Ureter (tissue), 1 donor: ENCODE data around the gene UST. TPM values are rescaled to one million over a fixed set of nuclear protein-coding genes. Genes with fewer than 3 reads are reported as not detected.
"Not testable (repeated sequence)": the region's sequence is repeated elsewhere in the genome, so short reads cannot be mapped to it uniquely, and the experiment has no call there.

Source experiments
- DNase-seq: peaks from one replicate; pipeline ENCODE4 v3.0.0-alpha.2; 2020; ENCODE audit warnings: low spot score
- total RNA-seq: library from RNA; stranded (reverse); gene quantifications from one replicate; pipeline ENCODE4 v1.2.4, GENCODE V29; 2023
- donor health status: DM: yes; HTN: yes; CAD: no.

UST gene
- total RNA-seq, 1 donor from 2014 or later, result 30.9 TPM

DNA sequence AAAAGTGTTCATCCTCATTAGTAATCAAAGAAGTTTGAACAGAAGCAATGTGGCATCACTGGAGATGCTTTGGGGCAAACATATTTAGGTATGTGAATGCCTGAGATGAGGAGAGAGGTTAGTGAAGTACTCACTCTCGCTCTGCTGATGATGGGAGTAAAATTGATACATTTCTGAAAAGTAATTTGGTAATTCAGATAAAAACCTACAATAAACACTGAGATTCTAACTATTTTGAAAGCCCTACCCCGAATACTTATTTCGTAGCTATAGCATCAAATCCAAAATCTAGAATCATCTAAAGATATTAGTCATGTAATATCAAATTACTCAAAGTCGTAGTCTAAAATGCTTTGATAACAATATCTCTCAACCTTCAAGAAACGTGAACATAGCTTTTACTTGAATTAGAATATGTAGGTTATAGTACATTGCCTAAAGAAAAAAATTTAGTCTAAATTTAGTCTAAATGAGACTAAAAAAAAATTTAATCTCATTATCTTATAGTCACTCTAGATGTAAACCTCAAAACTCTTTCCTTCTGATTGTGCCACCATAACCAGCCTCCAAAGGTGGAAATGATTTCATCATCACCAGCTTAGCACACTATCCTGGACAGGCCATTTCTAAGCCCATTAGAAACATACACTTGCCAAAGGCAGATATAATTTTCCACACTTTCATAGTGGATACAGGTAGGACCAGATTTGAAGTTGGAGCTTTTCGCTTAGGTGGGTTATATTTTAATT lies 338.2 kb downstream of the UST start:
- DNase-seq, result no peak

DNA sequence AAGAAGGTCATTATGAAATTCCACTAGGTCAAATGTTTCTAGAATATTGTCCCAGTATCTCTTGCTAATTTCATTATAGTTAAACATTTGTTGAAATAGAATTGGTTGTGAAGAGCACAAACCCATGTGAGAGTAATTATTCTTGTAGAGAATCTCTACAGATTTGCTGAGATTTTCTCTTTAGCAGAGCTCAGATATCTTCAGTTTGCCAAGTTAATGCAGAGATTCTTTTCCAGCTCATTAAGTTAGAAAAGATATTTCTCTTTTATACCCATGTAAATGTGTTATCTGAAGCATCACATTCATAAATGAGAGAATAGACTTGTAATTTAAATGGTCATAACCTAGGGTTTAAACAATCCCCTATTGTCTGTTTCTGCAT lies 338.7 kb downstream of the UST start:
- DNase-seq, result no peak

DNA sequence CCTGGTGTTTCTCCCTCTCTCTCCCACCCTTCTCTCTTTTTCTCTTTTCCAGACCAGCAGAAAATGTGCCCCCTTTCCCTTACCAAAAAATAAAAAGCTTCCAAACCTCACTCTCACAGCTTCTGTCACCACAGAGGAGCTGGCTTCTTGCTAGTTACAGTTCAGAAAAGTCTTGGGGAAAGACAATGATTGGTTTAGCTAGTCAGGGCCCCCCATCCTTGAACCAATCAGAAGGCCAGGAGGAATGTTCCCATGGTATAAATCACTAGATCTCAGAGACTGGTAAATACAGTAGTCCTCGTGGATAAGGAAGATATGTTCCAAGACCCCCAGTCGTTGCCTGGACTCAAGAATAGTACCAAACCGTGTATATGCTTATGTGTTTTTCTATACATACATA lies 339.5 kb downstream of the UST start:
- no peak for DNase-seq

GRCh38 chr6:149087898-149088297 lies 341.1 kb downstream of the UST start:
- DNase-seq, result no peak

DNA sequence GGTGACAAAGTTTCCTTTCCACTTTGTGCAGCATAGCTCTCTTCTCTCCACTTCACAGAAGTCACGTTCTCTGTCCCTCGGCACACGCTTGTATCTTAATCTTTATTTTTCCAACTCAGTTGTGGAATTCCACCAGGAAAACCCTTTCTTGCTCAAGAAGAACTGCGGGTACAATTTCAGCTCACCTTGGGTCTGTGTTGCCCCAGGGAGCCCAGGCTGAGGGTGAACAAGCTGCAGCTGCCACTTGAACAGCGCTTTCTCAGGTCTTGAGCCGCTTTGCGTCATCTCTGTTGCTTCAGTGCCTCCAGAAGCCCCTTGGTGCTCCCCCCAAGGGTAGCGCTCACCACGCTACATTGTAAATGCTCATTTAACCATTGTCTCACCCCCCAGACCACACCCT lies 341.5 kb downstream of the UST start:
- DNase-seq, result no peak

GRCh38 chr6:149089510-149089909 lies 342.7 kb downstream of the UST start:
- no peak for DNase-seq

- no peak for DNase-seq
These were observed 344.1 kb downstream of the UST start for GRCh38 chr6:149090937-149091336.

DNA sequence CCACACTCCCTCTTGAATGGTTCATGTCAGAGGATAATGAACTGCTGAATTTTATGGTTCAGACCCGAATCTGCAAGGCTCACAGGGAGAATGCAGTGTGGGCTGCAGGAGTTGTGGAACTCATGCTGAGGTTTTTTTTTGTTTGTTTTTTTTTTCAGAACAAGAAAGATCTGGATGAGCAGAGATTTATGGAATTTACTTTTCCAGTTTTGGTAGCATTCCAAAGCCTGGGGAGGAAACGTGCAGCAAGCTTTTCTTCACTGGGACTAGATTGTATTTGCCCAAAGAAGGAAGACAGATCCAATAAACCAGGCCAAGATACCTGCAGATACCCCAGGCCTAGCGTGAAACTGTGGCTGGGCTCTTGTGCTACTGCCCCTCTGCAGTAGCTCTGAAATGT lies 346.8 kb downstream of the UST start:
- no peak for DNase-seq

DNA sequence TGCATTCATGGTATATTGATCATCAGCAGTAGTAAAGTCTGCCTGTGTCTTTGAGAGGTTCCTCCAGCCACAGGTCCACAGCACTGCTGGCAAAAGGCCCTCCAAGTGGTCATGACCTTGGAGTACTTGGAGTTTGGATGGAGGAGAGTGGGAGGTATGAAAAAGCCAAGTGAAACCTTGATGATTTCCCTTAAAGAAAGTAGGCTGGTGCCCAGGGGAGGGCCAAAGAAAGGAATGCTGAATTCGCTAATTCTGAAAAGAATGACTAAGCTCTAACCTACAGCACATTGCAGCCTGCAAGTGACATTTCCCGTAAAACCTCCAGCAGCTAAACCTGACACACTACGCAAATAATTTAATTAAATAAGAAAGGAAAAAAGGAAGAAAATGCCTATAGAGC lies 347.3 kb downstream of the UST start:
- no peak for DNase-seq

DNA sequence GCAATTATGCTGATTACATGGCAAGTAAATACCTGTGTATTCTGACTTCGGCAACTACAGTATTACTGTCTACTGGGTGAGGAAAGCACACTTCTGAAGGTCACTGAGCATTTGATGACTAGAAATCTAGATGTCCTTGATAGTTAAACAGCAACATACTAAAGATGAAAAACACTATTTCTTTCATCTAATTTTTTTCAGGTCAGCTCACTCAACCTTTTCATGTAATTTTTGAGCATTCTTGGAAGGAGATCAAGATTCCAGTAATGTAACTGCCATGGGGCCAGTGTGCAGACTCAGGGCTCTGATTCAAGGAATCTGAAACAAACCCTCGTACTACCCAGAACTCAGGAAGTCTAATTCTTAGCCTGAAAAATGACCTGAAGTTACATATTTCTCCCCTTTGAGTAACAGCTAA lies 348.1 kb downstream of the UST start:
- no peak for DNase-seq

DNA sequence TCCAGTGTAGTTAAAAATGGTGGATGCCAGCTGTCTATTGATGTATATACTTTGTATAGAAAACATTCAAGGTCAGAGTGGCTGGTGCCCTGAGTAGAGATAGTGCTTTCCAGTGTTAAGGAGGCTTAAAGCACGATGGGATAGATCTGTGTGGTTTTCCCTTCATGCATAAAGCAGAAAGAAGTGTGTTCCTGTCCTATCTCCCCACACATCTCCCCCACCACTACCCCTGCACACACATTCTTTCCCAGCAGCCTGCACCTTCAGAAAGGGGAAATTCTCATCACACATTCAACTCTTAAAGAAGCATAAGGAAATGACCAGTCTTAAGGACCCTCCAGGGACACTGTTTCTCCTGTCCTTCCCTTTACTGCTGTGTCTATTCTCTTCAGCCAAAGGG lies 349.0 kb downstream of the UST start:
- DNase-seq, result no peak

DNA sequence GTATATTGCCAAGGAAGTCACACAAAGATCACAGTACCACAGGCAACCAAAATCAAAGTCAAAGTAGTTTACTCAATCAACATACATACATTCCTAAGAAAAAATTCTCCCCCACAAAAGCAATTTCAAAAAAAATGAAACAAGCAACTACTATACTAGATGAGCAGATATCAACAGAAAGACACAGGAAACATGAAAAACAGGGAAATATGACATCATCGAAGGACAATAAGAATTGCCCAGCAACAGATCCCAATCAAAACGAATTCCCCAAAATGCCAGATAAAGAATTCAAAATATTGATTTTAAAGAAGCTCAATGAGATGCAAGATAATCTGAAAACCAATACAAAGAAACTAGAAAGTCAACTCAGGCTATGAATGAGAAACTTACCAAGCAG lies 351.0 kb downstream of the UST start:
- no peak for DNase-seq

GRCh38 chr6:149098700-149099276 lies 352.0 kb downstream of the UST start:
- no peak for DNase-seq

DNA sequence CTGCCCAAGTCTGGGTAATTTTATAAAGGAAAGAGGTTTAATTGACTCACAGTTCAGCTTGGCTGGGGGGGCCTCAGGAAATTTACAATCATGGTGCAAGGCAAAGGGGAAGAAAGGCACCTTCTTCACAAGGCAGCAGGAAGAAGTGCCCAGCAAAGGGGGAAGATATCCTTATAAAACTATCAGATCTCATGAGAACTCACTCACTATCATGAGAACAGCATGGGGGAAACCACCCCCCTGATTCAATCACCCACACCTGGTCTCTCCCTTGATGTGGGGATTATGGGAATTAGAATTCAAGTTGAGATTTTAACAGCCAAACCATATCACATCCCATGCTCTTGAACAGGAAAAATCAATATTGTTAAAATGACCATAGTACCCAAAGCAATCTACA lies 355.5 kb downstream of the UST start:
- DNase-seq, result no peak

GRCh38 chr6:149103950-149104349 lies 357.1 kb downstream of the UST start:
- not testable (repeated sequence) for DNase-seq

DNA sequence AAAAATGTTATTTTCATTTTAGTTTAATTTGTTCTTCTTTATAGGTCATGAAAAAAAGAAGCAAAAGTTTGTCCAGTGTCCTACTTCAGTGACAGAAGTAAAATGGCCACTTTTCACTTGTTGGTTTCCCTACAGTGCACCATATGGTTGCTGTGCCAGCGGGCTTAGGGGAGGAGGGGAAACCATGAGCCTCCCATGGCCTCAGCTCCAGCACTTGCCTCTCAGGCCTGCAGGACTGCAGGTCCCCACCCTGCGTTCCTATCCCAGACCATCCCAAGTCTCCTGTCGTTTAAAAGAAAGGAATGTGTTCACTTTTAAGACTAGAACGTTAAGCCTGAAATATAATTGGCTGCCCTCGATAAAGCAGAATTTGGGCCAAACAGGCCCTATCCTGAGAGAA lies 360.7 kb downstream of the UST start:
- DNase-seq, result no peak

DNA sequence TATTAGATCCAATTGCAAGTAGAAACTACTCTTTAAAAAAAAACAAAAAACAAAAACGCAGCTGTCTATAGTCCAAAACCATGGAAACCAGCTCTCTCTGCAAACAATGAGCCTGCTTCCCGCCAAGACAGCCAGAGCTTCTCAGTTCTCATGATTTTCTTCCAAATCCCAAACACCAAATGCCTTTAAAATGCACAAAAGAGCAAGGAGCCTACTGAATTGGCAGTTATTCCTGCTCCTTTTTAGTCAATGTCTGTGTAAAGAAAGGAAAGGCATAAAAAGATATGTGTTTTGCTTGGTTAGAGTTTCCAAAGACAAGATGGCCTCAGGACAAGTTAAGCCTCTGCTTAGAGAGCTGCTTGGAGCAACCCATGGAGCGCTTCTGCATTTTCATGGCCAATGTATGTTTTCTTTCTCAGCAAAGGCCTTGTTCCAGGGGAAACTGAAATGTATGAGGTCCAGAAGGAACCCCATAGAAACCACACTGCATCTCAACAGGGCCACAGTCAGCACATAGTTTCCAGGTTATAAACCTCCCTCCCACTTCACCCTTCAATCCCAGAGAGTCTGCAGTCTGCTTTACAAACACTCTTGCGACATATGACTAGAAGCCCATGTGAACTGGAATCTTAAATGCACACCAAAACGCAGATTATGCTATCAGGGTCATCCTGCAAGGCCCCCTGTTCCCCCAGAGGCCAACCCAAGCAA lies 361.4 kb downstream of the UST start:
- DNase-seq, result no peak

- no peak for DNase-seq
These were observed 361.9 kb downstream of the UST start for GRCh38 chr6:149108749-149109100.

DNA sequence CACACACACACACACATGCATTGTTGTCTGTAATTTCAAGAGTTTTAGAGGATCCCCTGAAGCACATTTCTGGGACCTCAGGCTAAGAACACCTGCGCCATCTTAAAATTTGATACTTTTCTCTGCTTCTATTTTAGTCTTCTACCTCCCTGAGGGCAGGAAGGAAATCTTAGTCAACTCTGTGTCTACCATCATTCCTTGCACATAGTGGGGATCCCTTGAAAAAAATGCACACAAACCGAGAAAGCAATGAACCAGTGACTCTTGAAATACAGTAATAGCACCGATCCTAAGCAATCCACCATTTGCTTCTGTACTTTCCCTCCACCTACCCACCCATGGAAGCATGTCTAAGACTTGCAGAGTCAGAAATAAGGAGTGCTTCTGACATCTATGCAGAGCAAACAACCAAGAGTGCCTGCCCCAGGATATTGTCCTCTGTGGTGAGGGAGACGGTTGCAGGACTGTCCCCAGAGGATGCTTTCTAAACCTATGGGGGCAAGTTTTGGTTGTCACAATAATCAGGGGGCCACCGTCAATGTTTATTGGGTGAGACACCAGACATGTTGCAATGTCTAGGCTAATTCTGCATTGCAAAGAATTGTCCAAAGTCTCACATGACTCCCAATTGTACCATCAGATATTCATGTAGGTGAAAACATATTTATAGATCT lies 362.7 kb downstream of the UST start:
- DNase-seq, result no peak

GRCh38 chr6:149111556-149112115 lies 364.8 kb downstream of the UST start:
- no peak for DNase-seq

DNA sequence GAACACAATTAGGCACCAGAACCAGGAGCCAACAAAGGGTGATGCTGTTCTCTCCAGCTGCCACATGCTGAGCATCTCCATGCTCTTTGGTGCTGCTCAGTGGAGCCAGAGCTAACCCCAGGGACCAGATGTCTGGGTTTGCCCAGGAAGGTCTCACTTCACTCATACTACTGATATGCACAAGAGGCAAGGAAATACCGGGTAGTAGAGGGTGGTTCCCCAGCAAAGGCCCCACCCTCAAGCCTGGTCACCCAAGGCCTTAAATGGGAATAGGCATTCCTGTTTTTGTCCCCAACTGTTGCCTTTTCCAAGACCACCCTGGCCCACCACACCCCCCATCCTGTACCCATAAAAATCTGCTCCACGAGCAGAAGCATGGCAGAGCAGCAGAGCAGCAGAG lies 366.1 kb downstream of the UST start:
- no peak for DNase-seq

- DNase-seq, result no peak
These were observed 367.3 kb downstream of the UST start for GRCh38 chr6:149114167-149114566.
